ENCODE measurements around the gene MGAT4B. TPM values are rescaled to one million over a fixed set of nuclear protein-coding genes. Genes with fewer than 3 reads are reported as not detected.

Gene MGAT4B
- polyA plus RNA-seq, 3 donors = 12.4 to 151 (median 14.3) TPM

- H3K36me3 Mint-ChIP-seq = peaks cover 52 to 72% of the 10 kb centered on the region in 2 donors
- H3K27me3 Mint-ChIP-seq (ENCODE audit: low read depth in 3 of 3) = peaks cover 0 to 2% (median 0%) of the 10 kb centered on the region in 3 donors
- no peak for DNase-seq
- Histone ChIP-seq H3K9me3 (replicated peaks in 1 of 2; ENCODE audit: control insufficient read depth in 1 of 2, insufficient read depth in 1 of 2, low read length in 2 of 2) (no peaks in the 10 kb centered on the region), H3K4me3 (replicated peaks in 1 of 3; ENCODE audit: low read depth in 2 of 3, low read length in 3 of 3) (no peak overlapping the region), H3K4me2 (replicated peaks; ENCODE audit: extremely low read depth, low read length, poor library complexity, severe bottlenecking) (no peak overlapping the region), H2AFZ (ENCODE audit: insufficient read depth, low read depth, low read length, poor library complexity, severe bottlenecking) (no peak overlapping the region), H3K9ac (ENCODE audit: insufficient read depth, low read length, poor library complexity, severe bottlenecking) (no peak overlapping the region), H3K27me3 (ENCODE audit: control insufficient read depth in 2 of 2, insufficient read depth in 2 of 2, low read length in 2 of 2) (no peaks in the 10 kb centered on the region), H3K79me2 (ENCODE audit: insufficient read depth, low read length) (peaks cover 78% of the 10 kb centered on the region), H4K20me1 (ENCODE audit: insufficient read depth, low read length) (peaks cover 94% of the 10 kb centered on the region), H3K36me3 (replicated peaks in 1 of 2; ENCODE audit: control insufficient read depth in 1 of 2, insufficient read depth in 2 of 2, low read length in 2 of 2) (peaks cover 38 to 63% of the 10 kb centered on the region in 2 donors), H3K4me1 (ENCODE audit: control insufficient read depth in 1 of 2, insufficient read depth in 2 of 2, low read length in 2 of 2) (peaks cover 79 to 94% of the 10 kb centered on the region in 2 donors), H3K27ac (ENCODE audit: low read depth in 1 of 2, low read length in 2 of 2) (no peak overlapping the region)
- intact Hi-C loops (cut with micrococcal nuclease) = no loop called here
- H3K4me3 Mint-ChIP-seq = no peak overlapping the region
- H3K27ac Mint-ChIP-seq = no peak overlapping the region
- 98% methylated on average over 10 of the region's 12 CpGs for WGBS (ENCODE audit: insufficient coverage)
- no peaks in the 10 kb centered on the region for H3K9me3 Mint-ChIP-seq
- peaks cover 80% of the 10 kb centered on the region for H3K4me1 Mint-ChIP-seq
- no peak for TF ChIP-seq CTCF (IDR thresholded peaks at IDR 0.05)
Measured at GRCh38 chr5:179774442-179774841, 32.2 kb downstream of the MGAT4B start.

GRCh38 chr5:179773686-179774040 lies 33.0 kb downstream of the MGAT4B start:
- Mint-ChIP-seq H3K36me3 (peaks cover 55 to 75% of the 10 kb centered on the region in 2 donors), H3K9me3 (no peaks in the 10 kb centered on the region), H3K27ac (peak overlapping the region in 2 of 7 donors; percentile 8 to 42), H3K27me3 (ENCODE audit: low read depth in 3 of 3) (no peaks in the 10 kb centered on the region), H3K4me3 (no peak overlapping the region), H3K4me1 (peaks cover 80% of the 10 kb centered on the region)
- no peak overlapping the region for H3K9ac ChIP-seq (ENCODE audit: insufficient read depth, low read length, poor library complexity, severe bottlenecking)
- no peak overlapping the region for H2AFZ ChIP-seq (ENCODE audit: insufficient read depth, low read depth, low read length, poor library complexity, severe bottlenecking)
- H3K27ac ChIP-seq (ENCODE audit: low read depth in 1 of 2, low read length in 2 of 2) = no peak overlapping the region
- TF ChIP-seq CTCF (IDR thresholded peaks at IDR 0.05) = no peak
- no peak overlapping the region for H3K4me2 ChIP-seq (replicated peaks; ENCODE audit: extremely low read depth, low read length, poor library complexity, severe bottlenecking)
- peaks cover 95% of the 10 kb centered on the region for H4K20me1 ChIP-seq (ENCODE audit: insufficient read depth, low read length)
- H3K79me2 ChIP-seq (ENCODE audit: insufficient read depth, low read length) = peaks cover 78% of the 10 kb centered on the region
- H3K27me3 ChIP-seq (ENCODE audit: control insufficient read depth in 2 of 2, insufficient read depth in 2 of 2, low read length in 2 of 2) = no peaks in the 10 kb centered on the region
- 95% methylated on average over 9 of the region's 9 CpGs for WGBS (ENCODE audit: insufficient coverage)
- H3K4me1 ChIP-seq (ENCODE audit: control insufficient read depth in 1 of 2, insufficient read depth in 2 of 2, low read length in 2 of 2) = peaks cover 79 to 94% of the 10 kb centered on the region in 2 donors
- peaks cover 38 to 67% of the 10 kb centered on the region in 2 donors for H3K36me3 ChIP-seq (replicated peaks in 1 of 2; ENCODE audit: control insufficient read depth in 1 of 2, insufficient read depth in 2 of 2, low read length in 2 of 2)
- no peak for DNase-seq
- no peaks in the 10 kb centered on the region for H3K9me3 ChIP-seq (replicated peaks in 1 of 2; ENCODE audit: control insufficient read depth in 1 of 2, insufficient read depth in 1 of 2, low read length in 2 of 2)
- intact Hi-C loops (cut with micrococcal nuclease) = no loop called here
- no peak overlapping the region for H3K4me3 ChIP-seq (replicated peaks in 1 of 3; ENCODE audit: low read depth in 2 of 3, low read length in 3 of 3)
